ENCODE data around the gene DSEL. TPM values are rescaled to one million over a fixed set of nuclear protein-coding genes. Genes with fewer than 3 reads are reported as not detected.
A peak's percentile ranks its signal among the peaks of the same experiment; 100 is the strongest.

The DSEL gene
- total RNA-seq, 1 donor from 2014 or later = 49.3 TPM

GRCh38 chr18:67513280-67513679 lies 3.2 kb downstream of the DSEL start:
- peaks cover 37% of the 10 kb centered on the region for H3K36me3 Mint-ChIP-seq (ENCODE audit: low read depth)
- TF ChIP-seq, protein P1, sequence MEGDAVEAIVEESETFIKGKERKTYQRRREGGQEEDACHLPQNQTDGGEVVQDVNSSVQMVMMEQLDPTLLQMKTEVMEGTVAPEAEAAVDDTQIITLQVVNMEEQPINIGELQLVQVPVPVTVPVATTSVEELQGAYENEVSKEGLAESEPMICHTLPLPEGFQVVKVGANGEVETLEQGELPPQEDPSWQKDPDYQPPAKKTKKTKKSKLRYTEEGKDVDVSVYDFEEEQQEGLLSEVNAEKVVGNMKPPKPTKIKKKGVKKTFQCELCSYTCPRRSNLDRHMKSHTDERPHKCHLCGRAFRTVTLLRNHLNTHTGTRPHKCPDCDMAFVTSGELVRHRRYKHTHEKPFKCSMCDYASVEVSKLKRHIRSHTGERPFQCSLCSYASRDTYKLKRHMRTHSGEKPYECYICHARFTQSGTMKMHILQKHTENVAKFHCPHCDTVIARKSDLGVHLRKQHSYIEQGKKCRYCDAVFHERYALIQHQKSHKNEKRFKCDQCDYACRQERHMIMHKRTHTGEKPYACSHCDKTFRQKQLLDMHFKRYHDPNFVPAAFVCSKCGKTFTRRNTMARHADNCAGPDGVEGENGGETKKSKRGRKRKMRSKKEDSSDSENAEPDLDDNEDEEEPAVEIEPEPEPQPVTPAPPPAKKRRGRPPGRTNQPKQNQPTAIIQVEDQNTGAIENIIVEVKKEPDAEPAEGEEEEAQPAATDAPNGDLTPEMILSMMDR (IDR thresholded peaks at IDR 0.05) = peak; percentile 52
- no peak for DNase-seq (ENCODE audit: low spot score)
- H3K4me1 Mint-ChIP-seq (ENCODE audit: low read depth) = peaks cover 78% of the 10 kb centered on the region
- H3K4me3 Mint-ChIP-seq (ENCODE audit: unreplicated experiment) = no peak overlapping the region
- H3K27me3 Mint-ChIP-seq (ENCODE audit: low read depth) = no peaks in the 10 kb centered on the region
- H3K27ac Mint-ChIP-seq (ENCODE audit: unreplicated experiment) = no peak overlapping the region
- H3K9me3 Mint-ChIP-seq (ENCODE audit: low read depth) = peaks cover 10% of the 10 kb centered on the region

GRCh38 chr18:67511840-67512239 lies 4.7 kb downstream of the DSEL start:
- Mint-ChIP-seq H3K4me1 (ENCODE audit: low read depth) (peaks cover 67% of the 10 kb centered on the region), H3K36me3 (ENCODE audit: low read depth) (peaks cover 37% of the 10 kb centered on the region), H3K4me3 (ENCODE audit: unreplicated experiment) (no peak overlapping the region), H3K27ac (ENCODE audit: unreplicated experiment) (no peak overlapping the region), H3K27me3 (ENCODE audit: low read depth) (no peaks in the 10 kb centered on the region), H3K9me3 (ENCODE audit: low read depth) (peaks cover 10% of the 10 kb centered on the region)
- TF ChIP-seq, protein P1 (IDR thresholded peaks at IDR 0.05) = no peak
- no peak for DNase-seq (ENCODE audit: low spot score)

DNA sequence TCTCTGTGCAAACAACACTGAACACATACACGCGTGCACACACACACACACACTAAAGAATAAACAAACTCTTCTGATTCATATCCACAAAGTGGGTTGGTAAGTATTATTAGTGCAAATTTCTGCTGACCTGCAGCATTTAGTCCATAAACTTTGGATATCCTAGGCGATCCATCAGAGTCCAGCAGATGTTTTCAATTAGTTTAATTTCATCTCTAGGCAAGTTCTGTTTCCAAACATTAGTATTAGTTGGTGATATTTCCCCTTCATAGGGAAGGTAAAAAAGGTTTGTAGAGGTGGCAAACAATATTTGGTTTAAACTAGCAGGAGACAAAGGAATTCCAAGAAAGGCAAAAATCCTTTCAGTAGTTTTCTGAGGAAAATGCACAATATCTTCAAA lies 5.7 kb downstream of the DSEL start:
- Mint-ChIP-seq H3K27ac (ENCODE audit: unreplicated experiment) (no peak overlapping the region), H3K36me3 (ENCODE audit: low read depth) (peaks cover 39% of the 10 kb centered on the region), H3K4me1 (ENCODE audit: low read depth) (peaks cover 67% of the 10 kb centered on the region), H3K4me3 (ENCODE audit: unreplicated experiment) (no peak overlapping the region), H3K9me3 (ENCODE audit: low read depth) (peaks cover 10% of the 10 kb centered on the region), H3K27me3 (ENCODE audit: low read depth) (no peaks in the 10 kb centered on the region)
- no peak for DNase-seq (ENCODE audit: low spot score)
- TF ChIP-seq, protein P1 (IDR thresholded peaks at IDR 0.05) = no peak

DNA sequence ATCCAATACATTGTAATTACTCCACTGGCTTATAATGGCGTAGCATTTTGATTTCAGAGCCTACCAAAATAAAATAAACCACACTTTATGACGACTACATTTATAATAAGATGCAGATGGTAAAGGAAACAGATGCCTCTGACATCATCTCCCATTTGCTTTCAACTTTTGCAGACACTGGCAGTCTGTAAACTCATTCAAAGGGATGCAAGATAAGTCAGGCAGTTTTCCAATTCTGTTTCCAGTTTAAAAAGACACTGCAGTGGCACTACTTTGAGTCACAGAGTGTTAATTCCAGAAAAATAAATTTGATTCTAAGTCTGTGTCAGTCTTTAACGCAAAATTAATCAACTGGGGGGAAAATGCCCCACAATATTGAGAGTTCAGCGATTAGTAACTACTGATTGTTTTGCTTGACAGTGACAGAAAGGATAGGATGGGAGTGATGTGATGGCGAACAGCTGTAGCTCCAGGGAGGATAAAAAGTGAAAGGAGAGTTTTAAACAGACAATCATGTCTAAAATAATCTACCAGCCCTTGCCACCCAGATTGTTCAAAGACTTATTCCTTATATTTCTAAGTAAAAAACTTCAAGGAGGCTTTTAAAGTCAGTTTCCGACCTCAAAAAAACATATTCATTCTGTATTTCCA lies 6.7 kb downstream of the DSEL start:
- H3K27ac Mint-ChIP-seq (ENCODE audit: unreplicated experiment) = no peak overlapping the region

GRCh38 chr18:67508146-67508545 lies 8.4 kb downstream of the DSEL start:
- Mint-ChIP-seq H3K27ac (ENCODE audit: unreplicated experiment) (peak overlapping the region; percentile 68), H3K4me1 (ENCODE audit: low read depth) (peaks cover 50% of the 10 kb centered on the region), H3K4me3 (ENCODE audit: unreplicated experiment) (no peak overlapping the region), H3K9me3 (ENCODE audit: low read depth) (peaks cover 10% of the 10 kb centered on the region), H3K36me3 (ENCODE audit: low read depth) (peaks cover 28% of the 10 kb centered on the region), H3K27me3 (ENCODE audit: low read depth) (no peaks in the 10 kb centered on the region)
- DNase-seq (ENCODE audit: low spot score) = no peak
- TF ChIP-seq, protein P1 (IDR thresholded peaks at IDR 0.05) = no peak

More for the DNA sequence above, 6.7 kb downstream of the DSEL start:
- TF ChIP-seq, protein P1 (IDR thresholded peaks at IDR 0.05) = no peak
- Mint-ChIP-seq H3K9me3 (ENCODE audit: low read depth) (peaks cover 10% of the 10 kb centered on the region), H3K27me3 (ENCODE audit: low read depth) (no peaks in the 10 kb centered on the region), H3K4me1 (ENCODE audit: low read depth) (peaks cover 61% of the 10 kb centered on the region), H3K36me3 (ENCODE audit: low read depth) (peaks cover 39% of the 10 kb centered on the region), H3K4me3 (ENCODE audit: unreplicated experiment) (no peak overlapping the region)
- no peak for DNase-seq (ENCODE audit: low spot score)
